ACC112 (cell line): ENCODE measurements around the gene EXD3.
"Not testable (repeated sequence)": the region's sequence is repeated elsewhere in the genome, so short reads cannot be mapped to it uniquely, and the experiment has no call there.

Experiments
- H2AFZ ChIP-seq: fragments of 200-600 bp; sonication (generic); one replicate; pipeline ENCODE4 v1.6.0; 2017; ENCODE audit warnings: antibody characterized with exemption, low read length; ENCODE audit not compliant: unreplicated experiment
- H3K27ac ChIP-seq: fragments of 200-600 bp; sonication (generic); 2 replicates; pipeline ENCODE4 v1.5.1; 2014; ENCODE audit warnings: low read depth, mild to moderate bottlenecking, antibody characterized with exemption, low read length, moderate library complexity
- H3K27me3 ChIP-seq: fragments of 200-600 bp; sonication (generic); 2 replicates; pipeline ENCODE4 v1.6.1; 2014; ENCODE audit warnings: mild to moderate bottlenecking, antibody characterized with exemption, low read length, moderate library complexity, mixed read lengths; ENCODE audit not compliant: insufficient read depth
- H3K36me3 ChIP-seq: fragments of 200-600 bp; sonication (generic); 2 replicates; pipeline ENCODE4 v1.6.1; 2016; ENCODE audit warnings: mild to moderate bottlenecking, antibody characterized with exemption, low read length, moderate library complexity, mixed read lengths; ENCODE audit not compliant: insufficient read depth
- H3K4me1 ChIP-seq: fragments of 200-600 bp; sonication (generic); one replicate; pipeline ENCODE4 v1.6.1; 2016; ENCODE audit warnings: low read length, mixed read lengths; ENCODE audit not compliant: insufficient read depth, unreplicated experiment, control insufficient read depth
- H3K4me3 ChIP-seq: fragments of 200-600 bp; sonication (generic); 2 replicates; pipeline ENCODE4 v1.5.1; 2014; ENCODE audit warnings: mild to moderate bottlenecking, low read depth, low read length
- H3K79me2 ChIP-seq: fragments of 200-600 bp; sonication (generic); one replicate; pipeline ENCODE4 v1.6.0; 2016; ENCODE audit warnings: low read length; ENCODE audit not compliant: control insufficient read depth, unreplicated experiment, insufficient read depth

EXD3 gene

DNA sequence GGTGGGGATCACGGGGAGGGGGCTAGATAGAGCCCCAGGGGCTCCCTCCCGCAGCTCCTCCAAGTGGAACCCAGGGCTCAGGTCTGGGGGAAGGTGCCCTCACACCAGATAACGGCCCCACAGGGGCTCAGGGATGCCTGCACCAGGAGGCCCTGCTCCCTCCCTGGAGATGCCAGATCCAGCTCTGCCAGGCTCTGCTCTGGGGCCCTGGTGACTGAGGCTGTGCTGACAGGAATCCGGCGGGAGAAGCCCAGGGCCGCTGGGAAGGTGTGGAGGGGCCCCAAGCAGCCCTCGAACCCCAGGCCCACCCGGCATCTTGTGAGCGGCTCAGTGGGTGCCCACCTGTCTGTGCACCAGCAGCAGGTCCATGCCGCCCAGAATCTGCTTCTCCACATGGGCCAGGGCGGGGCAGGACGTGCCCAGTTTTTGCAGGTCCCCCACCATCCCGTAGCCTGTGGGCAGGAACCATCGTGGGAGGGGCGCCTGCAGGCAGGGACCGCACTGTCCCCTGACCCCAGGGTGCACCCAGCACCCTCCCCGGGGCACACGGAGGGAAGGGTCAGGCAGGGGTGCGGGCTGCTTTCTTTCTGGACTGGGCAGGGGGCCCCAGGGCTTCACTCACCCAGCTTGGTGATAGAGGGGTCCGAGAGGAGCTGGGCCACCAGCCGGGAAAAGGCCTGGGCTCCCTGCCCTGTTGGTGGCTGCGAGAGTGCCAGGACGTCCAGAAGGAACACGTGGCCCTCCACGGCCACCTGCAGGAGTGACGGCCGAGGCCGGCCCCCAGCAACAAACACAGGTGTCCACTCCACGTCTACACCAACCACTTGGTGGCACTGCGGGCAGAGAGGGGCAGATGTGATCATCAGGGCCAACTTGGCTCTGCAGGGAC is 72.0 kb downstream of the EXD3 start:
- Histone ChIP-seq H3K4me1 (no peaks in the 10 kb centered on the region), H3K27me3 (no peaks in the 10 kb centered on the region), H3K4me3 (no peak overlapping the region), H3K36me3 (no peaks in the 10 kb centered on the region), H3K27ac (no peak overlapping the region), H2AFZ (no peak overlapping the region), H3K79me2 (no peaks in the 10 kb centered on the region)

DNA sequence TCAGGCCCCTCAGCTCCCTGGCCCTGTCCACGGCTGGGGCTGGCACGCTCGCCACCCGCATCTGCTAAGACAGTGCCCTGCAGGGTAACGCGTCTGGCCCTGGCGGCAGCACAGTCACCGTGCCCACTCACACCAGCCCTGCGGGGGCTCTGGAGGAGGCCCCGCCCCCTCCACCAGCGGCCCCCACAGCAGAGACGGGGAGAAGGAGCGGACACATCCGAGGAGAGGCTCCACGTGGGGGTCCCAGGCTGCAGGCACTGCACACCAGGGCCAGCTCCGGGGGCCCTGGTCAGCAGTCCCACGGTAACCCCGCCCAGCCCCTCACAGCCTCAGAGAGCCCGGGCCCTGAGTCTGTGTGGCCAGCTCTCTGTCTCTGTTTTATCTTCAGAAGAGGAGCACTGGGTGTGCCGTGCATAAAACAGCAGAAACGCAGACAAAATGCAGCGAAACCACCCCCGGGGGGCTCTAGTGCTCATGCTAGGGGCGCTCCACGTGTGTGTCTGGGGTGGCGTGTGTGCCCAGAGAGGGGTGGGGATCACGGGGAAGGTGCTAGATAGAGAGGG is 73.4 kb downstream of the EXD3 start:
- no peak overlapping the region for H3K27ac ChIP-seq
- no peaks in the 10 kb centered on the region for H3K36me3 ChIP-seq
- H2AFZ ChIP-seq = no peak overlapping the region
- no peak overlapping the region for H3K4me3 ChIP-seq
- H3K27me3 ChIP-seq = no peaks in the 10 kb centered on the region
- H3K4me1 ChIP-seq = no peaks in the 10 kb centered on the region
- H3K79me2 ChIP-seq = no peaks in the 10 kb centered on the region

DNA sequence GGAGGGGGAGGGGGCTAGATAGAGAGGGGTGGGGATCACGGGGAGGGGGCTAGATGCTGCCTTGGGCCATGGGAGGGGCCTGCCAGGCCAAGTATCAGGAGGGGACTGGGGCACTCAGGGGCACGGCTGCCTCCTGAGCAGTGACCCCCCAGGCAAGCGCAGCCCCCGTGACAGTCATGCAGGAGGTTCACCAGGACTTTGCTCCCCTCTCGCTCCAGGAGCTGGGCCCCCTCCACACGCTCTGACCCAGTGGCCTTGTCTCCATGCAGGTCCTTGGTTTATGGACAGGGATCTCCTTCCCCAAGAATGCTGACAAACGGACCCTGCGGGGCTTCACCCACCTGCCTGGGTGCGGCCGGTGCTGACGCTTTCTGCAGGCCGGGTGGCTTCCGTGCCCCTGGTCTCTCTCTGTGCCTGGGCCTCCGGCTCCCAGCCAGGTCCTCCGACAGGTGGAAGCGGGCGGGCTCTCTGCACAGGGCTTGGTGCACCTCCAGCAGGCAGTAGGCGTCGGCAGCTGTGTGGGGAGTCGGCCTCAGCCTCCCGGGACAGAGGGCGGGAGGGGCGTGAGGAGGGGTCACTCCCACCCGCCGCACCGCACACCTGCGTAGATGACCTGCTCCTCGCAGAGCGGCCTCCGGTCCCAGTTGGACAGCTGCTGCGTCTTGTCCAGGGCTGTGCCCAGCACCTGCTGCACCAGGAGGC is 74.0 kb downstream of the EXD3 start:
- no peak overlapping the region for H2AFZ ChIP-seq
- H3K79me2 ChIP-seq = no peaks in the 10 kb centered on the region
- H3K4me1 ChIP-seq = no peaks in the 10 kb centered on the region
- H3K36me3 ChIP-seq = no peaks in the 10 kb centered on the region
- no peak overlapping the region for H3K4me3 ChIP-seq
- no peaks in the 10 kb centered on the region for H3K27me3 ChIP-seq
- no peak overlapping the region for H3K27ac ChIP-seq

DNA sequence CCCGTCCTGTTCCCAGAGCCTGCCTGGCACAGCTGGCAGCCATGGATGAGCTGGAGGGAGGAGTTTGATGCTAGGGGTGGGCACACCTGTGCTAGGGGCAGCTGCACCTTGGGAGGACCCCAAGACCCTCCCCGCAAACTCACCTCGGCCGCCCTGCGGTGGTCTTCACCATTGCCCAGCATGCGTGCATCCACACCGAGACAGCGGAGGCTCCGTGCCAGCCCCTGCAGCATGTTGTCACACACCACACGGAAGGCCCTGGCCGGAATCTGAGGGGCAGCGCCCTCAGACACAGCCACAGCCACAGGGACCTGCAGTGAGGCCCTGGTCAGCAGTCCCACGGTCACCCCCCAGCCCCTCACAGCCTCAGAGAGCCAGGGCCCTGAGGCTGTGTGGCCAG is 75.0 kb downstream of the EXD3 start:
- no peak overlapping the region for H3K27ac ChIP-seq
- no peaks in the 10 kb centered on the region for H3K36me3 ChIP-seq
- no peak overlapping the region for H2AFZ ChIP-seq
- H3K27me3 ChIP-seq = no peaks in the 10 kb centered on the region
- H3K79me2 ChIP-seq = no peaks in the 10 kb centered on the region
- H3K4me3 ChIP-seq = no peak overlapping the region
- no peaks in the 10 kb centered on the region for H3K4me1 ChIP-seq

DNA sequence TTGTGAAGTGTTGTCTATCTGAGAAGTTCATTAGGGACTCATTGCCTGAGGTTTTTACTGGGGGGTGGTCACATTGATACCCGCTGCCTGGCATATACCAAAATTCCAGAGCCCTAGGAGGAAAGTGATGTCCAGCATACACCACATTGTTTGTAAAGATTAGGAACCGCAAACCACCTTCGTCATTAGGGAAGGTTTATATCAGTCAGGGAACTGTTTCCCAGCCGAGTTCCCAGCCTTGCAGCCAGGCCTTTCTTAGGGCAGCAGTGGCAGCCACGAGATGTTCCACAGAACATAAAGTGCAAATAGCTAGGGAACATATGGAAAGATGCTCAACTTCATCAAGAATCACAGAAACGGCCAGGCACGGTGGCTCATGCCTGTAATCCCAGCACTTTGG is 80.5 kb downstream of the EXD3 start:
- no peak overlapping the region for H3K27ac ChIP-seq
- no peaks in the 10 kb centered on the region for H3K79me2 ChIP-seq
- peaks cover 13% of the 10 kb centered on the region for H3K4me1 ChIP-seq
- H3K27me3 ChIP-seq = no peaks in the 10 kb centered on the region
- H3K4me3 ChIP-seq = no peak overlapping the region
- no peaks in the 10 kb centered on the region for H3K36me3 ChIP-seq
- H2AFZ ChIP-seq = no peak overlapping the region

DNA sequence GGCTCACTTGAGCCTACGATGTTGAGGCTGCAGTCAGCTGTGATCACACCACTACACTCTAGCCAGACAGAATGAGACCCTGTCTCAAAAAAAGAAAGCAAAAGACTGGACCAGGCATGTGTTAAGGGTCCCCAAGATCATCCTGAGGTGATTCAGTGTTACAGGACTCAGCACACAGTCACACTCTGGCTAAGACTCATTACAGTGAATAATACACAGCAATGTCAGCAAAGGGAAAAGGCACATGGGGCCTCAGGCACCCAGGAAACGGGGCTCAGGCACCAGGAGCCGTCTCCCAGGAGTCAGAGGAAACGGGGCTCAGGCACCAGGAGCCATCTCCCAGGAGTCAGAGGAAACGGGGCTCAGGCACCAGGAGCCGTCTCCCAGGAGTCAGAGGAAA is 81.7 kb downstream of the EXD3 start:
- Histone ChIP-seq H3K27me3 (no peaks in the 10 kb centered on the region), H3K4me3 (no peak overlapping the region), H3K36me3 (no peaks in the 10 kb centered on the region), H3K79me2 (no peaks in the 10 kb centered on the region), H3K4me1 (peaks cover 13% of the 10 kb centered on the region), H2AFZ (no peak overlapping the region), H3K27ac (no peak overlapping the region)

DNA sequence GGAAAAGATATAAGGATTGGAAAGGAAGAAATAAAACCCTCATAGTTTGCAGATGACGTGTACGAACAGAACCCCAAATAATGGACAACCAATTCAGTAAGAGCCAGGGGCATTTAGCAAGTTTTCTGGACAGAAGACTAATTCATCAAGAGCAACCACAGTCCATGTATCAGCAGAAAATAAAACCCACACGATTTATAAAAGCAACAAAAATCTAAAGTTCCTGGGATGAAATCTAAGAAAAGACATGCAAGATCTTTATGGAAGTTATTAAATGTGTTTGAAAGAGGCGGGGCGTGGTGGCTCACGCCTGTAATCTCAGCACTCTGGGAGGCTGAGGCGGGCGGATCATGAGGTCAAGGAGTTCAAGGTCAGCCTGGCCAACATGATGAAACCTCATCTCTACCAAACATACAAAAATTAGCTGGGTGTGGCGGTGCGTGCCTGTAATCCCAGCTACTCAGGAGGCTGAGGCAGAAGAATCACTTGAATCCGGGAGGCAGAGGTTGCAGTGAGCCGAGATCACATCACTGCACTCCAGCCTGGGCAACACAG is 83.0 kb downstream of the EXD3 start:
- not testable (repeated sequence) for H3K4me3 ChIP-seq, H2AFZ ChIP-seq, H3K27ac ChIP-seq, H3K36me3 ChIP-seq, H3K27me3 ChIP-seq, H3K79me2 ChIP-seq
- peaks cover 13% of the 10 kb centered on the region for H3K4me1 ChIP-seq

DNA sequence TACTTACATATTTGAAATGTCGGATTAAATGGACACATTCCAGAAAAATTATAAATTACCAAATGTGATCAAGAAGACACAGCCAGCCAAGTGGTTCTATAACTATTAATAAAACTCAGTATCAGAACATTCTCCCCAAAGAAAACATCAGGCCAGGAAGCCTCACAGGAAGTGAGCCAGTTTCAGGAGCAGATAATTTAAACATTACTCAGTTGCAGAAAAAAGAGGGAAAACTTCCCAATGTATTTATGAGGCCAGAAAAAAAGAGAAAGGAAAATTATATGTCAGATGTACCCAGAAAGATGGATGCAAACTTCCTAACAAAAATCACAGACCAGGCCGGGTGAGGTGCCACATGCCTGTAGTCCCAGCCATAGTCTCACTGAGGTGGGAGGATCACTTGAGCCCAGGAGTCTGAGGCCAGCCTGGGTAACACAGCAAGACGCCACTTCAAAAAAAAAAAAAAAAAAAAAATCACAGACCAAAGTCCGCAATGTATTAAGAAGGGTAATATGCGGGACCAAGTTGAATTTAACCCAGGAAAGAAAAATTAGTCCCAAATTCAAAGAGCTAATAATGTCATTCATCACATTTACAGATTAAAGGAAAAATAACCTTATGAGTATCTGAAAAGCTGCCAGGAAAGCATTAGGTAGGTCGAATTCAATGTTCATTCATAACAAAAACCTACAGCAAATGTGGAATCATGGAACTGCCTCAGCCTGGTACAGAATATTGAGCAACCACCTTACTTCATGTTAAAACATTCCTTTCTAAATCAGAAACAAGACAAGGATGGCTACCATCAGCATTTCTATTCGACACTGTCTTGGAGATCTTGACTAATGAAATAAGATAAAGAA is 83.7 kb downstream of the EXD3 start:
- Histone ChIP-seq H3K27ac (peak overlapping the region; percentile 26), H3K4me3 (no peak overlapping the region), H3K4me1 (peaks cover 13% of the 10 kb centered on the region), H3K79me2 (no peaks in the 10 kb centered on the region), H2AFZ (peak overlapping the region; percentile 15), H3K36me3 (no peaks in the 10 kb centered on the region), H3K27me3 (no peaks in the 10 kb centered on the region)

DNA sequence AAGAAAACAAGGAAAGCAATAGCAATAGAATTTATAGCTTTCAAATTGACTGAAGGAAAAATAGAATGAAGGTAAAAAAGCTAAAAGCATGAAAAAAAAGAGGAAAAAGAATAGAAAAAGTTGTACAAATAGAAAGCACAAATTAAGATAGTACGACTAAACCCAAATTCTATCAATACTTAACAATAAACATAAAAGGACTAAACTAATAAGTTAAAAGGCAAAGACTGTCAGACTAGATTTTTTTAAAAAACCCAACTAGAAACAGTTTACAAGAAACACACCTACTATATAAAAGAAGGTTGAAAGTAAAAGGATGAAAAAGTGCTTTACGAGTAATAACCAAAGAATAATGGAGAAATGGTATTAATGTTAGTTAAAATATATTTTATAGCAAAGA is 86.2 kb downstream of the EXD3 start:
- Histone ChIP-seq H3K27ac (no peak overlapping the region), H2AFZ (no peak overlapping the region), H3K27me3 (no peaks in the 10 kb centered on the region), H3K79me2 (no peaks in the 10 kb centered on the region), H3K4me1 (peaks cover 13% of the 10 kb centered on the region), H3K4me3 (no peak overlapping the region), H3K36me3 (no peaks in the 10 kb centered on the region)

DNA sequence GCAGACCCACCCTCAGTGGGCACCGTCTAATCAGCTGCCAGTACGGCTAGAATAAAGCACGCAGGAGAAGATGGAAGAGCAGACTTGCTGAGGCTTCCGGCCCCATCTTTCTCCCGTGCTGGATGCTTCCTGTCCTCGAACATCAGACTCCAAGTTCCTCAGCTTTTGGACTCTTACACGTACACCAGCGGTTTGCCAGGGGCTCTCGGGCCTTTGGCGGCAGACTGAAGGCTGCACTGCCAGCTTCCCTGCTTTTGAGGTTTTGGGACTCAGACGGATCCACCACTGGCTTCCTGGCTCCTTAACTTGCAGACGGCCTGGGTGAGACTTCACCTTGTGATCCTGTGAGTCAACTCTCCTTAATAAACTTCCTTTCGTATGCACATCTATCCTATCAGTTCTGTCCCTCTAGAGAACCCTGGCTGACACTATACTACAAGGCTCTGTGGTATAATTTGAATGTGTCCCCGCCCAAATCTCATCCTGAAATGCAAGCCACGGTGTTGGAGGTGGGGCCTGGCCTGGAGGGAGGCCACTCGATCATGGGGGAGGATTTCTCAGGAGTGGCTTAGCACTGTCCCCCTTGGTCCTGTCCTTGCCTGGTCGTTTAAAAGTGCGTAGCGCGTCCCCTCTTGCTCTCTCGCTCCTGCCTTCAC is 89.8 kb downstream of the EXD3 start:
- Histone ChIP-seq H3K36me3 (no peaks in the 10 kb centered on the region), H3K27ac (no peak overlapping the region), H3K4me1 (no peaks in the 10 kb centered on the region), H3K27me3 (no peaks in the 10 kb centered on the region), H3K4me3 (no peak overlapping the region), H2AFZ (no peak overlapping the region), H3K79me2 (no peaks in the 10 kb centered on the region)
